Measurements from ENCODE around the gene VMAC.
"Not testable (repeated sequence)": the region's sequence is repeated elsewhere in the genome, so short reads cannot be mapped to it uniquely, and the experiment has no call there.

Gene VMAC

GRCh38 chr19:5870986-5871394 is 33.7 kb upstream of the VMAC start:
- Histone ChIP-seq H4K20me1 (ENCODE audit: insufficient read depth) (no peaks in the 10 kb centered on the region), H3K79me2 (ENCODE audit: insufficient read depth, low read depth) (no peaks in the 10 kb centered on the region), H3K36me3 (ENCODE audit: insufficient read depth) (no peaks in the 10 kb centered on the region), H3K4me1 (ENCODE audit: low read depth, poor library complexity, severe bottlenecking) (no peaks in the 10 kb centered on the region), H2AFZ (ENCODE audit: low read depth) (no peak overlapping the region), H3K4me3 (IDR thresholded peaks at IDR 0.05; ENCODE audit: insufficient read depth, low read depth, low read length) (no peak overlapping the region), H3K27me3 (ENCODE audit: insufficient read depth, low read depth) (peaks cover 15% of the 10 kb centered on the region; the same call in 1 of the 2 replicates), H3K9ac (no peak overlapping the region), H3K4me2 (no peak overlapping the region), H3K27ac (no peak overlapping the region)
- TF ChIP-seq CTCF (conservative IDR thresholded peaks at IDR 0.05; ENCODE audit: low read depth, low read length), result no peak

- Histone ChIP-seq H4K20me1 (ENCODE audit: insufficient read depth) (no peaks in the 10 kb centered on the region), H3K4me3 (IDR thresholded peaks at IDR 0.05; ENCODE audit: insufficient read depth, low read depth, low read length) (no peak overlapping the region), H3K27me3 (ENCODE audit: insufficient read depth, low read depth) (peaks cover 12% of the 10 kb centered on the region; the same call in 1 of the 2 replicates), H3K79me2 (ENCODE audit: insufficient read depth, low read depth) (no peaks in the 10 kb centered on the region), H3K4me1 (ENCODE audit: low read depth, poor library complexity, severe bottlenecking) (no peaks in the 10 kb centered on the region), H3K9ac (no peak overlapping the region), H2AFZ (ENCODE audit: low read depth) (no peak overlapping the region), H3K36me3 (ENCODE audit: insufficient read depth) (no peaks in the 10 kb centered on the region), H3K4me2 (no peak overlapping the region), H3K27ac (no peak overlapping the region)
- TF ChIP-seq CTCF (conservative IDR thresholded peaks at IDR 0.05; ENCODE audit: low read depth, low read length), result no peak
Measured at GRCh38 chr19:5873617-5874199, 31.0 kb upstream of the VMAC start.

GRCh38 chr19:5874496-5874895 is 30.2 kb upstream of the VMAC start:
- H3K4me2 ChIP-seq; H4K20me1 ChIP-seq (ENCODE audit: insufficient read depth); H3K9ac ChIP-seq; H3K4me3 ChIP-seq (IDR thresholded peaks at IDR 0.05; ENCODE audit: insufficient read depth, low read depth, low read length); H3K27ac ChIP-seq; H3K79me2 ChIP-seq (ENCODE audit: insufficient read depth, low read depth); H2AFZ ChIP-seq (ENCODE audit: low read depth); H3K4me1 ChIP-seq (ENCODE audit: low read depth, poor library complexity, severe bottlenecking); H3K36me3 ChIP-seq (ENCODE audit: insufficient read depth): not testable (repeated sequence)
- peaks cover 20% of the 10 kb centered on the region; the same call in 1 of the 2 replicates for H3K27me3 ChIP-seq (ENCODE audit: insufficient read depth, low read depth)

- no peaks in the 10 kb centered on the region for H4K20me1 ChIP-seq (ENCODE audit: insufficient read depth)
- no peaks in the 10 kb centered on the region for H3K4me1 ChIP-seq (ENCODE audit: low read depth, poor library complexity, severe bottlenecking)
- no peak overlapping the region for H3K4me3 ChIP-seq (IDR thresholded peaks at IDR 0.05; ENCODE audit: insufficient read depth, low read depth, low read length)
- H3K79me2 ChIP-seq (ENCODE audit: insufficient read depth, low read depth), result no peaks in the 10 kb centered on the region
- H3K27ac ChIP-seq, result no peak overlapping the region
- no peak overlapping the region for H3K4me2 ChIP-seq
- no peak overlapping the region for H2AFZ ChIP-seq (ENCODE audit: low read depth)
- no peak overlapping the region for H3K9ac ChIP-seq
- TF ChIP-seq CTCF (conservative IDR thresholded peaks at IDR 0.05; ENCODE audit: low read depth, low read length), result no peak
- H3K36me3 ChIP-seq (ENCODE audit: insufficient read depth), result no peaks in the 10 kb centered on the region
- H3K27me3 ChIP-seq (ENCODE audit: insufficient read depth, low read depth), result peaks cover 35% of the 10 kb centered on the region
Measured at GRCh38 chr19:5877427-5877826, 27.2 kb upstream of the VMAC start.

GRCh38 chr19:5877882-5878281 is 26.8 kb upstream of the VMAC start:
- no peak for TF ChIP-seq CTCF (conservative IDR thresholded peaks at IDR 0.05; ENCODE audit: low read depth, low read length)
- H3K27ac ChIP-seq, result no peak overlapping the region

More at GRCh38 chr19:5877882-5878281, 26.8 kb upstream of the VMAC start:
- no peaks in the 10 kb centered on the region for H3K4me1 ChIP-seq (ENCODE audit: low read depth, poor library complexity, severe bottlenecking)
- H3K27me3 ChIP-seq (ENCODE audit: insufficient read depth, low read depth), result peaks cover 37% of the 10 kb centered on the region
- no peak overlapping the region for H3K9ac ChIP-seq
- no peaks in the 10 kb centered on the region for H4K20me1 ChIP-seq (ENCODE audit: insufficient read depth)
- H3K79me2 ChIP-seq (ENCODE audit: insufficient read depth, low read depth), result no peaks in the 10 kb centered on the region
- no peak overlapping the region for H3K4me3 ChIP-seq (IDR thresholded peaks at IDR 0.05; ENCODE audit: insufficient read depth, low read depth, low read length)
- H3K36me3 ChIP-seq (ENCODE audit: insufficient read depth), result no peaks in the 10 kb centered on the region
- H3K4me2 ChIP-seq, result no peak overlapping the region
- H2AFZ ChIP-seq (ENCODE audit: low read depth), result no peak overlapping the region
